Choroid plexus epithelial cell (primary cell): ENCODE data around the gene OR10H5.
"Not testable (repeated sequence)": the region's sequence is repeated elsewhere in the genome, so short reads cannot be mapped to it uniquely, and the experiment has no call there.

Experiments
- DNase-seq: peaks from one replicate; pipeline ENCODE4 v3.0.0-alpha.2; 2010; ENCODE audit warnings: low read depth
- H3K4me3 ChIP-seq: 2 replicates; pipeline ENCODE4 v1.5.1; 2011; ENCODE audit warnings: low read depth, mild to moderate bottlenecking, control low read depth, low read length, moderate library complexity
- TF ChIP-seq, protein P1 (sequence below): conservative IDR thresholded peaks from 2 replicates; pipeline ENCODE4 v1.5.1; 2011; ENCODE audit warnings: low read depth, mild to moderate bottlenecking, control low read depth, inconsistent platforms, low read length, moderate library complexity

The OR10H5 gene

GRCh38 chr19:15829786-15830185 lies 42.3 kb downstream of the OR10H5 start:
- no peak overlapping the region for H3K4me3 ChIP-seq
- DNase-seq = no peak
- TF ChIP-seq, protein P1, sequence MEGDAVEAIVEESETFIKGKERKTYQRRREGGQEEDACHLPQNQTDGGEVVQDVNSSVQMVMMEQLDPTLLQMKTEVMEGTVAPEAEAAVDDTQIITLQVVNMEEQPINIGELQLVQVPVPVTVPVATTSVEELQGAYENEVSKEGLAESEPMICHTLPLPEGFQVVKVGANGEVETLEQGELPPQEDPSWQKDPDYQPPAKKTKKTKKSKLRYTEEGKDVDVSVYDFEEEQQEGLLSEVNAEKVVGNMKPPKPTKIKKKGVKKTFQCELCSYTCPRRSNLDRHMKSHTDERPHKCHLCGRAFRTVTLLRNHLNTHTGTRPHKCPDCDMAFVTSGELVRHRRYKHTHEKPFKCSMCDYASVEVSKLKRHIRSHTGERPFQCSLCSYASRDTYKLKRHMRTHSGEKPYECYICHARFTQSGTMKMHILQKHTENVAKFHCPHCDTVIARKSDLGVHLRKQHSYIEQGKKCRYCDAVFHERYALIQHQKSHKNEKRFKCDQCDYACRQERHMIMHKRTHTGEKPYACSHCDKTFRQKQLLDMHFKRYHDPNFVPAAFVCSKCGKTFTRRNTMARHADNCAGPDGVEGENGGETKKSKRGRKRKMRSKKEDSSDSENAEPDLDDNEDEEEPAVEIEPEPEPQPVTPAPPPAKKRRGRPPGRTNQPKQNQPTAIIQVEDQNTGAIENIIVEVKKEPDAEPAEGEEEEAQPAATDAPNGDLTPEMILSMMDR = no peak

DNA sequence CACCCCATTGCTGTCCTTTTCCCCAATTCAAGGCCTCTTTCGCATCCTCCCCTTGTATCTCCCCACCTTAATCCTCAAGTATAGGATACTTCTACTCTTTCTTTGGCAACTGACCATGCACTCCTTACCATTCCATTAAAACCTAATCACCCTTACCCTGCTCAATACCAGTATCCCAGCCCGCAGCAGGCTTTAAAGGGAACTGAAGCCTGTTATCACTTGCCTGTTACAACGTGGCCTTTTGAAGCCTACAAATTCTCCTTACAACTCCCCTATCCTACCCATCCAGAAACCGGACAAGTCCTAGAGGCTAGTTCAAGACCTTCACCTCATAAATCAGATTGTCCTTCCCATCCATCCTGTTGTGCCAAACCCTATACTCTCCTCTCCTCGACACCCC lies 44.2 kb downstream of the OR10H5 start:
- no peak overlapping the region for H3K4me3 ChIP-seq
- DNase-seq = no peak
- TF ChIP-seq, protein P1 = no peak

DNA sequence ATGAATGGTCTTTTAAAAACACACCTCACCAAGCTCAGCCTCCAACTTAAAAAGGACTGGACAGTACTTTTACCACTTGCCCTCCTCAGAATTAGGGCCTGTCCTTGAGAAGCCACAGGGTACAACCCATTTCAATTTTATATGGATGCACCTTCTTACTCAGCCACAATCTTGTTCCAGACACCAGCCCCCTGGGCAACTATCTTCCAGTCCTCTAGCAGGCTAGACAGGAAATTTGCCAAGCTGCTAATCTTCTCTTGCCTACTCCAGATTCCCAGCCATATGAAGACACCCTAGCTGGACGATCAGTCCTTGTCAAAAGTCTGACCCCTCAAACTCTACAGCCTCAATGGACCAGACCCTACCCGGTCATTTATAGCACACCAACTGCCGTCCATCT lies 46.8 kb downstream of the OR10H5 start:
- H3K4me3 ChIP-seq, DNase-seq: not testable (repeated sequence)

DNA sequence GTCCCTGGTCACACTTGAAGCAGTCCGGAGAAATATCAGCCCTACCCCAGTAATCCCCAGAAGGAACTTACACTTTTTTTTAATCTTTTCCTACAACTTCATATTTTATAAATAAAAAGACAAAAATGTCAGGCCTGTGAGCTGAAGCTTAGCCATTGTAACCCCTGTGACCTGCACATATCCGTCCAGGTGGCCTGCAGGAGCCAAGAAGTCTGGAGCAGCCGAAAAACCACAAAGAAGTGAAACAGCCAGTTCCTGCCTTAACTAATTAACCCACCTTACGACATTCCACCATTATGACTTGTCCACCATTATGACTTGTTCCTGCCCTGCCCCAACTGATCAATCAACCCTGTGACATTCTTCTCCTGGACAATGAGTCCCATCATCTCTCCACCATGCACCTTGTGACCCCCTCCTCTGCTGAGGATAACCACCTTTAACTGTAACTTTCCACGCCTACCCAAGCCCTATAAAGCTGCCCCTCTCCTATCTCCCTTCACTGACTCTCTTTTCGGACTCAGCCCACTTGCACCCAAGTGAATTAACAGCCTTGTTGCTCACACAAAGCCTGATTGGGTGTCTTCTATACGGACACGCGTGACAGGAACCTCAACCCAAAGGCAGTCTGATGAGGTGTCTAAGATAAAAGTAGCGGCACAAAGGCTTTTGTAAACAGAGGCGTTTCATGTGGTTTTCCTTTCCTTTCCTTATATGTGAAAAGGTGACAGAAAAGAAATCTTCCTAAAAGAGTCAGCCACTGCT lies 48.3 kb downstream of the OR10H5 start:
- H3K4me3 ChIP-seq = peak overlapping the region; percentile 73
- DNase-seq = not testable (repeated sequence)

DNA sequence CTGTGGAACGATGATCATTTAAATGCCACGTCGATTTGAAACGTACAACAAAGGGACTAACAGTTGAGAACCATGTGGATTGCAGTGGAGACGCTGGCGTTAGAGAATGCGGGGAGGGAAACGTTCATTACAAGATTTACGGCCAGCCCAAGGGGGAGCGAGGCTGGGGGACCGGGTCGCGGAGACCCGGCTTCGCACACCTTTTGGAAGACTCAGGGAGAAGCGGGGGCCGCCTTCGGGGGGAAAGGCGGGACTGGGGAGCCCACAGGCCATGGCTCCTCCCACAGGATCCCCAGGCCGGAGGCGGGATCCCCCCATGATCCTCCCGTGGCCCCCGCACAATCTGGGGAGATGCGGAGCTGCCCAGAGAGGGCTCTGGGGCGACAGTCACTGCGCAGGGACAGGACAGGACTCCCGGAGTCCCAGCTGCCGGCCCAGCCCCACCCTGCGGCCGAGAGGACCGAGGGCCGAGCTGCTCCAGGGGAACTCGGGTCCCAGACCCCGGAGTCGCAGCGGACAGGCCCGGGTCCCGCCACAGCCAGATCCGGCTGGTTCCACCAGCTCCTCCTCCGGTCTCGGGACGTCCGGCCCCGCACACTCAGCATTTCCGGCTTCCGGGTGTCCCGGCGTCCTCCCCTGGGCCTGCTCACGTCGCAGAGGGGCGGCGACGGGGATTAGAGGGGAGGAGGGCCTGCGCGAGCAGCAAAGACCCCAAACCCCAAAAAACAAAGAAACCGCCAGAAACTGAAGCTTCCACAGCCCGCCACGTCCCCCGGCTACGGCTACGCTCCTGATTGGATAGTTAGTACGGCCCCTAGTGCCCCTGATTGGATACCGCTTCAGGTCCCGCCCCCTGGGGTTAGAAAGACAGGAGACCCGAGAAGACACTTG lies 49.1 kb downstream of the OR10H5 start:
- H3K4me3 ChIP-seq = peak overlapping the region; percentile 73
- DNase-seq = peak; percentile 93
- TF ChIP-seq, protein P1 = no peak

GRCh38 chr19:15837221-15837731 lies 49.8 kb downstream of the OR10H5 start:
- TF ChIP-seq, protein P1 = no peak
- DNase-seq = no peak
- H3K4me3 ChIP-seq = peak overlapping the region; percentile 73

- DNase-seq = no peak
- TF ChIP-seq, protein P1 = no peak
- no peak overlapping the region for H3K4me3 ChIP-seq
Measured at GRCh38 chr19:15838351-15838750, 50.9 kb downstream of the OR10H5 start.

DNA sequence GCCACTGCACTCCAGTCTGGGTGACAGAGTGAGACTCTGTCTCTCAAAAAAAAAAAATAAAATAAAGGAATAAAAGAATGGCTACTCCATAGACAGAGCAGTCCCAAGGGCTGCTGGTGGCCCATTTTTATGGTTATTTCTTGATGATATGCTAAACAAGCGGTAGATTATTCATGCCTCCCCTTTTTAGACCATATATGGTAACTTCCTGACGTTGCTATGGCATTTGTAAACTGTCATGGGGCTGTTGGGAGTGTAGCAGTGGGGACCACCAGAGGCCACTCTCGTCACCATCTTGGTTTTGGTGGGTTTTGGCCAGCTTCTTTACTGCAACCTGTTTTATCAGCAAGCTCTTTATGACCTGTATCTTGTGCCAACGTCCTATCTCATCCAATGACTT lies 52.4 kb downstream of the OR10H5 start:
- DNase-seq, H3K4me3 ChIP-seq: not testable (repeated sequence)
